GM12878 (cell line): ENCODE measurements around the gene DTX4.
A peak's percentile ranks its signal among the peaks of the same experiment; 100 is the strongest.

Source experiments
- CEBPB ChIP-seq, 2 experiments: fragments of 150-350 bp in 1 of 2; IDR thresholded peaks; 2 replicates each; pipeline ENCODE4 v1.6.1; 2012 to 2014; ENCODE audit warnings: low read depth in 2 of 2, low read length in 2 of 2, borderline replicate concordance in 1 of 2, inconsistent platforms in 1 of 2
- ESRRA ChIP-seq: IDR thresholded peaks from 2 replicates; pipeline ENCODE4 v1.6.1; 2012; ENCODE audit warnings: mild to moderate bottlenecking, low read length, improper control_type of control experiment
- POLR2A ChIP-seq: IDR thresholded peaks from 2 replicates; pipeline ENCODE4 v1.6.1; 2011; ENCODE audit warnings: low read depth, mild to moderate bottlenecking, low read length
- POLR2AphosphoS5 ChIP-seq: IDR thresholded peaks from 2 replicates; pipeline ENCODE4 v1.6.1; 2011; ENCODE audit warnings: mild to moderate bottlenecking, low read length, inconsistent platforms
- TF ChIP-seq, protein P1 (sequence below), 3 experiments: IDR thresholded peaks in 2 of 3; conservative IDR thresholded peaks in 1 of 3; 2 replicates each; pipeline ENCODE4 v1.5.1; 2011; ENCODE audit warnings: low read depth in 3 of 3, low read length in 3 of 3, mild to moderate bottlenecking in 3 of 3, control low read depth in 2 of 3, moderate library complexity in 2 of 3, inconsistent platforms in 1 of 3, mixed read lengths in 1 of 3; ENCODE audit not compliant: control insufficient read depth in 2 of 3, insufficient read depth in 1 of 3; ENCODE audit errors: extremely low read depth in 1 of 3

DNA sequence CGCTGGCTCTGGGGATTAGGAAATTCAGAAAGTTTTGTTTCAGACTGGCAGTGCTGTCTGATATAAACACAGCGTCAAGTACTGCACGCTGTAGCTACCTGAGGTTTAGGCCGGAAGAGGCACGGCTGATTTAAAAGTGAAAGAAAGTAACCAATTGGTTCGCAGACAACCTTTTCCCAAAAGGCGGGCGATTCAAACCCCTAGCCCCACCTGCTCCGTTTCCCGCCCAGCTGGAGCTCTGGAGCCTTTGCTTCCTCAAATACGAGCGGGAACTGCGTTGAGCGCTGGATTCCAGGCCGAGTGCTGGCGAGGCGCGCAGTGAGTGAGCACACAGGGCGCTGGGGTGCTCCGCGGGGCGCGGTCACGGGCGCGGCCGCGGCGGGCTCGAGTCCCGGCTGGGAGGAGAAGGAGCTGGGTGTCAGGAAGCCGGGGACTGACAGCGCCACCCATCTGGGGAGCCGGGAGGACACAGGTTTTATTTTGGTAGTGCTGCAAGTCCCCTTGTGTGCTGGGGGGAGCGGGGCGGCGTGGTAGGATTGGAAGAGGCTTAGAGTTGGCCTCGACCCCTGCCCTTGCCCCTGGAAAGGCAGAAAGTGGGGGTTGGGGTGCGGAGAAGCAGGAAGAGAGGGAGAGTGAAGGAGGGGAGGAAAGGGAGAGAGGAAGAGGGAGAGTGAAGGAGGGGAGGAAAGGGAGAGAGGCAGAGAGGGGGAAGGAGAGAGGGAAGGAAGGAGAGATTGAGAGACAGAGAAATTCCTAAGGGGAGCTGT lies 27.2 kb upstream of the DTX4 start:
- TF ChIP-seq, protein P1, sequence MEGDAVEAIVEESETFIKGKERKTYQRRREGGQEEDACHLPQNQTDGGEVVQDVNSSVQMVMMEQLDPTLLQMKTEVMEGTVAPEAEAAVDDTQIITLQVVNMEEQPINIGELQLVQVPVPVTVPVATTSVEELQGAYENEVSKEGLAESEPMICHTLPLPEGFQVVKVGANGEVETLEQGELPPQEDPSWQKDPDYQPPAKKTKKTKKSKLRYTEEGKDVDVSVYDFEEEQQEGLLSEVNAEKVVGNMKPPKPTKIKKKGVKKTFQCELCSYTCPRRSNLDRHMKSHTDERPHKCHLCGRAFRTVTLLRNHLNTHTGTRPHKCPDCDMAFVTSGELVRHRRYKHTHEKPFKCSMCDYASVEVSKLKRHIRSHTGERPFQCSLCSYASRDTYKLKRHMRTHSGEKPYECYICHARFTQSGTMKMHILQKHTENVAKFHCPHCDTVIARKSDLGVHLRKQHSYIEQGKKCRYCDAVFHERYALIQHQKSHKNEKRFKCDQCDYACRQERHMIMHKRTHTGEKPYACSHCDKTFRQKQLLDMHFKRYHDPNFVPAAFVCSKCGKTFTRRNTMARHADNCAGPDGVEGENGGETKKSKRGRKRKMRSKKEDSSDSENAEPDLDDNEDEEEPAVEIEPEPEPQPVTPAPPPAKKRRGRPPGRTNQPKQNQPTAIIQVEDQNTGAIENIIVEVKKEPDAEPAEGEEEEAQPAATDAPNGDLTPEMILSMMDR (IDR thresholded peaks at IDR 0.05 in 2 of 3, conservative IDR thresholded peaks at IDR 0.05 in 1 of 3; ENCODE audit: control insufficient read depth in 2 of 3, extremely low read depth in 1 of 3, insufficient read depth in 1 of 3, low read depth in 3 of 3, low read length in 3 of 3) = peak; percentile 24 to 34 (median 24); a peak in 3 of 6 replicates
- peak; percentile 87 for TF ChIP-seq POLR2A
- no peak for TF ChIP-seq POLR2AphosphoS5
- TF ChIP-seq CEBPB (IDR thresholded peaks at IDR 0.05; ENCODE audit: borderline replicate concordance in 1 of 2, low read depth in 2 of 2, low read length in 2 of 2) = no peak
- no peak for TF ChIP-seq ESRRA
